Transverse colon (tissue), 4 donors: ENCODE measurements around the gene CTDP1. TPM values are rescaled to one million over a fixed set of nuclear protein-coding genes. Genes with fewer than 3 reads are reported as not detected.

ENCODE experiments used
- DNase-seq: peaks from one replicate; pipeline ENCODE4 v3.0.0-alpha.2; 2019
- H3K27ac ChIP-seq, 4 donors: fragments of 200-600 bp; sonication (generic); 2 replicates each; pipeline ENCODE4 v1.5.1; 2016 to 2018; ENCODE audit warnings: inconsistent platforms in 4 of 4
- H3K27me3 ChIP-seq: fragments of 200-600 bp; sonication (generic); 2 replicates; pipeline ENCODE4 v1.5.1; 2017; ENCODE audit warnings: inconsistent platforms
- H3K36me3 ChIP-seq, 4 donors: fragments of 200-600 bp; sonication (generic); 2 replicates each; pipeline ENCODE4 v1.5.1; 2017 to 2019; ENCODE audit warnings: inconsistent platforms in 4 of 4
- H3K4me1 ChIP-seq, 4 donors: fragments of 200-600 bp; sonication (generic); 2 replicates each; pipeline ENCODE4 v1.5.1; 2017 to 2020; ENCODE audit warnings: inconsistent platforms in 4 of 4
- H3K4me3 ChIP-seq, 4 donors: fragments of 200-600 bp; sonication (generic); 1 replicate in 1 of 4; 2 replicates in 3 of 4; pipeline versions ENCODE4 v1.5.1 to v1.6.1; 2017 to 2019; ENCODE audit warnings: inconsistent platforms in 4 of 4
- H3K9me3 ChIP-seq, 2 donors: fragments of 200-600 bp; sonication (generic); 2 replicates each; pipeline ENCODE4 v1.5.1; 2017 to 2019; ENCODE audit warnings: inconsistent platforms in 2 of 2
- CTCF ChIP-seq, 5 experiments: fragments of 200-600 bp in 3 of 5; fragments of 450-650 bp in 2 of 5; sonication (generic) in 3 of 5; IDR thresholded peaks; 1 replicate in 2 of 5; 2 replicates in 3 of 5; pipeline ENCODE4 v1.5.1; 2016 to 2017; ENCODE audit warnings: antibody characterized with exemption in 5 of 5, inconsistent platforms in 3 of 5, mild to moderate bottlenecking in 2 of 5, moderate library complexity in 1 of 5
- EP300 ChIP-seq: sonication (generic); formaldehyde crosslinking; IDR thresholded peaks from one replicate; pipeline ENCODE4 v1.6.1; 2017; ENCODE audit warnings: antibody characterized with exemption, low read depth
- POLR2A ChIP-seq: fragments of 450-650 bp; IDR thresholded peaks from one replicate; pipeline ENCODE4 v1.6.1; 2016; ENCODE audit warnings: antibody characterized with exemption, mild to moderate bottlenecking, moderate library complexity
- POLR2AphosphoS5 ChIP-seq, 3 donors: sonication (generic); formaldehyde crosslinking; IDR thresholded peaks; one replicate each; pipeline ENCODE4 v1.6.1; 2016; ENCODE audit warnings: antibody characterized with exemption in 3 of 3
- WGBS, 2 donors: methylation state at CpG; one replicate each; pipeline ENCODE4 v1.1.5; 2018; ENCODE audit warnings: low coverage in 1 of 2; 5-methylcytosine and 5-hydroxymethylcytosine counted together
- in situ Hi-C, 4 donors: fragments of 200-750 bp; cut with MboI; loops; one replicate each; pipeline versions ENCODE4 v1.15.0 to v1.15.1; 2017; ENCODE audit warnings: low sequenced_read_pairs in 3 of 4, low pct_ligation_motif_present in 1 of 4, low pct_unique_long_range_greater_than_20kb in 1 of 4
- intact Hi-C: fragments of 100-400 bp; cut with DNase I; formaldehyde crosslinking; loops from one replicate; pipeline ENCODE4 v1.15.1; 2023; ENCODE audit warnings: low total_unique reads
- total RNA-seq, 4 donors: library from RNA; depleted of rRNA; stranded (reverse); fragments of >200 nt; gene quantifications; one replicate each; pipeline ENCODE4 v1.1.0, GENCODE V29; 2016

The CTDP1 gene
- total RNA-seq, 4 donors from 2014 or later = 30.6 to 120 (median 49.3) TPM

GRCh38 chr18:79682481-79682880 is 2.9 kb downstream of the CTDP1 start:
- H3K27me3 ChIP-seq = no peaks in the 10 kb centered on the region
- peak overlapping the region in 3 of 4 donors; percentile 93 to 98 (median 94) for H3K27ac ChIP-seq
- TF ChIP-seq POLR2AphosphoS5 (IDR thresholded peaks at IDR 0.05) = no peak
- TF ChIP-seq POLR2A = no peak
- intact Hi-C loops (no loop called here), in situ Hi-C loops (no loop called here)
- H3K4me3 ChIP-seq = no peak overlapping the region
- 68 to 82% methylated on average over 9 to 11 of the region's 11 CpGs for WGBS, 2 donors
- no peak for DNase-seq
- H3K4me1 ChIP-seq = peaks cover 18 to 43% (median 37%) of the 10 kb centered on the region in 4 donors
- H3K36me3 ChIP-seq = no peaks in the 10 kb centered on the region
- no peaks in the 10 kb centered on the region for H3K9me3 ChIP-seq

- H3K27me3 ChIP-seq = no peaks in the 10 kb centered on the region
- intact Hi-C loops (no loop called here), in situ Hi-C loops (no loop called here)
- peak overlapping the region in 2 of 4 donors; percentile 94 to 98 for H3K27ac ChIP-seq
- DNase-seq = no peak
- peaks cover 13 to 42% (median 34%) of the 10 kb centered on the region in 4 donors for H3K4me1 ChIP-seq
- TF ChIP-seq CTCF (IDR thresholded peaks at IDR 0.05) (no peak), POLR2A (no peak), POLR2AphosphoS5 (IDR thresholded peaks at IDR 0.05) (no peak), EP300 (no peak)
- no peaks in the 10 kb centered on the region for H3K9me3 ChIP-seq
- 76 to 89% methylated on average over 5 to 15 of the region's 15 CpGs for WGBS, 2 donors
- no peak overlapping the region for H3K4me3 ChIP-seq
- H3K36me3 ChIP-seq = no peaks in the 10 kb centered on the region
Measured at GRCh38 chr18:79682894-79683625, 3.5 kb downstream of the CTDP1 start.

GRCh38 chr18:79683626-79684282 is 4.2 kb downstream of the CTDP1 start:
- Histone ChIP-seq H3K36me3 (no peaks in the 10 kb centered on the region), H3K9me3 (no peaks in the 10 kb centered on the region), H3K27me3 (no peaks in the 10 kb centered on the region), H3K4me1 (peaks cover 9 to 42% (median 28%) of the 10 kb centered on the region in 4 donors), H3K27ac (no peak overlapping the region), H3K4me3 (no peak overlapping the region)
- in situ Hi-C loops (no loop called here), intact Hi-C loops (no loop called here)
- DNase-seq = no peak
- 92 to 94% methylated on average over 10 to 21 of the region's 21 CpGs for WGBS, 2 donors
- TF ChIP-seq POLR2AphosphoS5 (IDR thresholded peaks at IDR 0.05) = no peak
- no peak for TF ChIP-seq EP300
- TF ChIP-seq CTCF (IDR thresholded peaks at IDR 0.05) = no peak
- no peak for TF ChIP-seq POLR2A

GRCh38 chr18:79684283-79684631 is 4.7 kb downstream of the CTDP1 start:
- H3K36me3 ChIP-seq = no peaks in the 10 kb centered on the region
- WGBS, 2 donors = 75 to 77% methylated on average over 4 to 8 of the region's 10 CpGs
- H3K4me3 ChIP-seq = no peak overlapping the region
- peaks cover 9 to 42% (median 28%) of the 10 kb centered on the region in 4 donors for H3K4me1 ChIP-seq
- TF ChIP-seq POLR2A (no peak), CTCF (IDR thresholded peaks at IDR 0.05) (no peak)
- no peaks in the 10 kb centered on the region for H3K27me3 ChIP-seq
- intact Hi-C loops = no loop called here
- H3K27ac ChIP-seq = no peak overlapping the region
- DNase-seq = no peak
- H3K9me3 ChIP-seq = no peaks in the 10 kb centered on the region
- in situ Hi-C loops = no loop called here
